ENCODE data around the gene CAT. TPM values are rescaled to one million over a fixed set of nuclear protein-coding genes. Genes with fewer than 3 reads are reported as not detected.
A peak's percentile ranks its signal among the peaks of the same experiment; 100 is the strongest.

CAT gene
- polyA plus RNA-seq: 120 TPM
- long read RNA-seq, donor 1, transcript CAT-201 (13 exons, 2,302 nt): major isoform, 24 of 25 reads
- long read RNA-seq, donor 1, partial matches to known transcripts: 0 of 25 reads
- long read RNA-seq, donor 1, other reads (novel, unspliced or antisense): 0 of 25 reads
- long read RNA-seq, donor 2, transcript CAT-201 (13 exons, 2,302 nt): major isoform, 42 of 77 reads
- long read RNA-seq, donor 2, partial matches to known transcripts: 32 of 77 reads
- long read RNA-seq, donor 2, other reads (novel, unspliced or antisense): 0 of 77 reads
- long read RNA-seq, donor 3: 0 reads
- long read RNA-seq, donor 4, transcript CAT-201 (13 exons, 2,302 nt): major isoform, 5 of 5 reads
- long read RNA-seq, donor 4, partial matches to known transcripts: 0 of 5 reads
- long read RNA-seq, donor 4, other reads (novel, unspliced or antisense): 0 of 5 reads
- long read RNA-seq, donor 5, transcript CAT-201 (13 exons, 2,302 nt): major isoform, 25 of 27 reads
- long read RNA-seq, donor 5, partial matches to known transcripts: 0 of 27 reads
- long read RNA-seq, donor 5, other reads (novel, unspliced or antisense): 0 of 27 reads
- long read RNA-seq, donor 6, transcript CAT-201 (13 exons, 2,302 nt): major isoform, 44 of 59 reads
- long read RNA-seq, donor 6, partial matches to known transcripts: 12 of 59 reads
- long read RNA-seq, donor 6, other reads (novel, unspliced or antisense): 0 of 59 reads
- long read RNA-seq, donor 7, transcript CAT-201 (13 exons, 2,302 nt): major isoform, 18 of 28 reads
- long read RNA-seq, donor 7, partial matches to known transcripts: 10 of 28 reads
- long read RNA-seq, donor 7, other reads (novel, unspliced or antisense): 0 of 28 reads
- long read RNA-seq, donor 8, transcript CAT-201 (13 exons, 2,302 nt): major isoform, 38 of 48 reads
- long read RNA-seq, donor 8, partial matches to known transcripts: 5 of 48 reads
- long read RNA-seq, donor 8, other reads (novel, unspliced or antisense): 0 of 48 reads
- long read RNA-seq, donor 9, transcript CAT-201 (13 exons, 2,302 nt): major isoform, 48 of 55 reads
- long read RNA-seq, donor 9, partial matches to known transcripts: 0 of 55 reads
- long read RNA-seq, donor 9, other reads (novel, unspliced or antisense): 5 of 55 reads
- long read RNA-seq, donor 10, transcript CAT-201 (13 exons, 2,302 nt): major isoform, 46 of 56 reads
- long read RNA-seq, donor 10, partial matches to known transcripts: 6 of 56 reads
- long read RNA-seq, donor 10, other reads (novel, unspliced or antisense): 0 of 56 reads
- long read RNA-seq, donor 11, transcript CAT-201 (13 exons, 2,302 nt): major isoform, 38 of 53 reads
- long read RNA-seq, donor 11, partial matches to known transcripts: 14 of 53 reads
- long read RNA-seq, donor 11, other reads (novel, unspliced or antisense): 0 of 53 reads

DNA sequence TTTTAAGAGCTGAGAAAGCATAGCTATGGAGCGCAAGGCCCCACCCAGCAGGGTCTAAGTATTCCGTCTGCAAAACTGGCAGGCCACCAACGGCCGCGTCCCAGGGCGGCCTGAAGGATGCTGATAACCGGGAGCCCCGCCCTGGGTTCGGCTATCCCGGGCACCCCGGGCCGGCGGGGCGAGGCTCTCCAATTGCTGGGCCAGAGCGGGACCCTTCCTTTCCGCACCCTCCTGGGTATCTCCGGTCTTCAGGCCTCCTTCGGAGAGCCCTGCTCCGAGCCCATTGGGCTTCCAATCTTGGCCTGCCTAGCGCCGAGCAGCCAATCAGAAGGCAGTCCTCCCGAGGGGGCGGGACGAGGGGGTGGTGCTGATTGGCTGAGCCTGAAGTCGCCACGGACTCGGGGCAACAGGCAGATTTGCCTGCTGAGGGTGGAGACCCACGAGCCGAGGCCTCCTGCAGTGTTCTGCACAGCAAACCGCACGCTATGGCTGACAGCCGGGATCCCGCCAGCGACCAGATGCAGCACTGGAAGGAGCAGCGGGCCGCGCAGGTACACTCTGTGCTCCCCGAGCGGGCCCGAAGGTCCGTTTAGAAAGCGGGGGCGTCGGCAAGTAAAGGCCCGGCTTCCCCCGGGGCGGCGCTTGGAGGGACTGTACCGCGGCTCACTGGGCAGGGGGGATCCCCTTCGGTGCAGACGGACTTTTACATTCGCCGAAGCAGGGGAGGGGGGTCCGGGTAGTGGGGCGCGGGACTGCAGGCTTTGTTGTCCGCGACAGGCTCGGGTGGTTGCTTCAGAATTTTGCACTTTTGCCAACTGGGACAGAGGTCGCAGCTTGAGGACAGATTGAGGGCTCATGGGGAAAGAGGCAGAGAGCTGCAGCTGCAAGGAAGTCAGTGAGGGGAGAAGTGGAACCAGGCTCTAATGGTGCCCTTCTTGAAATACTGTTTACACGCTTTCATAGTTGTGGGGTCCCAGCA is at the start of gene CAT:
CAT (plus strand) TSS at position 406 of the 979 bp plus-strand sequence; CDS start at position 486, 80 bp downstream.
- Histone ChIP-seq H3K27me3 (ENCODE audit: control insufficient read depth, insufficient read depth, low read length) (no peaks in the 10 kb centered on the region), H3K9me3 (ENCODE audit: control insufficient read depth, low read depth, low read length) (no peaks in the 10 kb centered on the region), H3K4me1 (ENCODE audit: control insufficient read depth, insufficient read depth, low read length) (peaks cover 4% of the 10 kb centered on the region), H3K36me3 (ENCODE audit: control insufficient read depth, insufficient read depth, low read length) (no peaks in the 10 kb centered on the region), H3K27ac (ENCODE audit: low read length) (peak within 1 kb of the TSS; percentile 96), H3K4me3 (ENCODE audit: low read length) (peak within 1 kb of the TSS; percentile 96)
- peak; percentile 97 to 98 for DNase-seq
- 0% methylated on average over 5 of the region's 62 CpGs for WGBS (ENCODE audit: insufficient coverage, low lambda C conversion rate)

GRCh38 chr11:34394771-34395300 is 43.9 kb upstream of the CAT start:
- Histone ChIP-seq H3K4me1 (ENCODE audit: control insufficient read depth, insufficient read depth, low read length) (no peaks in the 10 kb centered on the region), H3K36me3 (ENCODE audit: control insufficient read depth, insufficient read depth, low read length) (no peaks in the 10 kb centered on the region), H3K9me3 (ENCODE audit: control insufficient read depth, low read depth, low read length) (no peaks in the 10 kb centered on the region), H3K4me3 (ENCODE audit: low read length) (no peak overlapping the region), H3K27me3 (ENCODE audit: control insufficient read depth, insufficient read depth, low read length) (no peaks in the 10 kb centered on the region), H3K27ac (ENCODE audit: low read length) (no peak overlapping the region)
- no peak for DNase-seq
- no CpG with 5 or more reads among the region's 6 CpGs for WGBS (ENCODE audit: insufficient coverage, low lambda C conversion rate)

DNA sequence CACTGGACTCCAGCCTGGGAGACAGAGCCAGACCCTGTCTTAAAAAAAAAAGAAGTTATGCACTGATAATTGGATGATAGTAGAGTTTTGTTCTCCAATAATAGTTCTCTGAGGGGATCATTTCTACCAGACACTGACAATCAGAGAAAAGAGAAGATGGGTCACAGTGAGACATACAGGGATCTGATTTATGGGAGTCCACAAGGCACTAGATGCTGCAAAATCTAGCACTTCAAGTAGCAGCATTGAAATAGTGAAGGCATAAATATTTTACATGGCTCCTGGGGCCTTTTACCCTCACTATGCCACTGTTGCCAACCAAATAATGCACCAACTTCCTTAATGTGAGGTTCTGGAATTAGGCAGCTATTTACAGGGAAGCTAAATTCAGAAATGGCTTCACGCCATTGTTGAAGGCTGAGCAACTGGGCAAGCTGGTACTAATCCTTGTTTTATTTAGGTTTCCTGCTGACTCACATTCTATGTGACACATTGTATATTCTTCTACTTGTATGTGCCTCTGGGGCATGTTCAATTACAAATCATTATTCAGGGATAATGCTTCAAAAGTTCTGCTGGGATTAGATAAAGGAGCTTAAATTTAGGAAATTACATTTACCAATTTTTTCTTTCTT is 42.7 kb upstream of the CAT start:
- Histone ChIP-seq H3K9me3 (ENCODE audit: control insufficient read depth, low read depth, low read length) (no peaks in the 10 kb centered on the region), H3K27ac (ENCODE audit: low read length) (no peak overlapping the region), H3K36me3 (ENCODE audit: control insufficient read depth, insufficient read depth, low read length) (no peaks in the 10 kb centered on the region), H3K27me3 (ENCODE audit: control insufficient read depth, insufficient read depth, low read length) (no peaks in the 10 kb centered on the region), H3K4me3 (ENCODE audit: low read length) (no peak overlapping the region), H3K4me1 (ENCODE audit: control insufficient read depth, insufficient read depth, low read length) (no peaks in the 10 kb centered on the region)
- DNase-seq: no peak
- WGBS (ENCODE audit: insufficient coverage, low lambda C conversion rate): no CpG with 5 or more reads among the region's 1 CpG

DNA sequence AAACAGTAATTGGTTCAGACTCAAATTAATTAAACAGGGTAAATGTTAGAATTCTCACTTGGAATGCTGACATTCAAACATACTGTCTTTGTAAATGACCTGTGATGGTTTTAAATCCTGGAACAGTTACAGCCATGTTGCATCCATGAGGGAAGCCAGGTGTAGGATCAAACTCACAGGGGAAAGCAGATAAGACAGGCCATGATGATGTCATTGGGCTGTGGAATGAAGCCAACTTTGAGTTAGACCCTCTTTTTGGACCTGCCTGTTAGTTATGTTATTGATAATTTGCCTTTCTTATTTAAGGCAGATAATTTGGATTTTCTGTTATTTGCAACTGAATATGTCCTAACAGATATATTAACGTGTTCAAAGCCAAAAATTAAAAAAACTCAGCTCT is 41.6 kb upstream of the CAT start:
- WGBS (ENCODE audit: insufficient coverage, low lambda C conversion rate): 100% methylated on average over 1 of the region's 1 CpG
- no peaks in the 10 kb centered on the region for H3K4me1 ChIP-seq (ENCODE audit: control insufficient read depth, insufficient read depth, low read length)
- H3K27me3 ChIP-seq (ENCODE audit: control insufficient read depth, insufficient read depth, low read length): no peaks in the 10 kb centered on the region
- H3K4me3 ChIP-seq (ENCODE audit: low read length): no peak overlapping the region
- DNase-seq: no peak
- H3K27ac ChIP-seq (ENCODE audit: low read length): no peak overlapping the region
- no peaks in the 10 kb centered on the region for H3K36me3 ChIP-seq (ENCODE audit: control insufficient read depth, insufficient read depth, low read length)
- no peaks in the 10 kb centered on the region for H3K9me3 ChIP-seq (ENCODE audit: control insufficient read depth, low read depth, low read length)

DNA sequence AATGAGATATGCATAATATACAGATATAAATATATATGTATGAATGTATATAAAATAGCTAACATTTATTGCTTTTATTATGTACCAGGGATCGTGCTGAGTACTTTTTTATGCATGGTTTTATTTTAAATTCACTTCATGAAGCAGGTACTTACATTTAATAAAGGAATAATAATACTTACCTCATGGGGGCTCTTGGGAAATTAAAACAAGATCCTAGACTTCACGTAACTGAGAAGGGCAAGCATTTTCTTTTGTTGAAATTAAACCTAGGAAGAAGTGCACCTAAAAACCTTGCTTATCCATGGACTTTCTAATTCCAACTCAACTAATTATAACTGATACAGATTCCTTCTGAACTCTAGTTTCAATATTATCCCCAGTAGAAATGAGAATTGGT is 40.9 kb upstream of the CAT start:
- 80% methylated on average over 1 of the region's 2 CpGs for WGBS (ENCODE audit: insufficient coverage, low lambda C conversion rate)

DNA sequence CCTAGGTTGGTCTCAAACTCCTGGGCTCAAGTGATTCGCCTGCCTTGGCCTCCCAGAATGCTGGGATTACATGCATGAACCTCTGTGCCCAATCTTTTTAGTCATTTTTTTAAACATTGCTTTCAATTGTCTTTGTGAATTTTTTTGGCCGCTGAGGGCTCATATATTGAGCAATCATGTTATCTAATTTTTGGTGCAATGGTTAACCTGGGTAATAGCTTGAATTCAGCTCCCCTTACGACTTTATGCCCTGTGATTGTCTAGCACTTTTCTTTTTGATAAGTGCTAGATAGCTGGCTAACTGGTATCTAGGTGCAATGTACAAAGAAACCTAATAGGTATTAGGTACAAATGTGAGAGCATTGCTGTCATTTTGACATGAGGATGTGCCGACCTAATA is 35.3 kb upstream of the CAT start:
- Histone ChIP-seq H3K9me3 (ENCODE audit: control insufficient read depth, low read depth, low read length) (no peaks in the 10 kb centered on the region), H3K36me3 (ENCODE audit: control insufficient read depth, insufficient read depth, low read length) (no peaks in the 10 kb centered on the region), H3K27me3 (ENCODE audit: control insufficient read depth, insufficient read depth, low read length) (peaks cover 9% of the 10 kb centered on the region), H3K27ac (ENCODE audit: low read length) (no peak overlapping the region), H3K4me3 (ENCODE audit: low read length) (no peak overlapping the region), H3K4me1 (ENCODE audit: control insufficient read depth, insufficient read depth, low read length) (no peaks in the 10 kb centered on the region)
- 20% methylated on average over 1 of the region's 4 CpGs for WGBS (ENCODE audit: insufficient coverage, low lambda C conversion rate)
- no peak for DNase-seq

More for the DNA sequence above, 40.9 kb upstream of the CAT start:
- H3K4me3 ChIP-seq (ENCODE audit: low read length): no peak overlapping the region
- no peak for DNase-seq
- H3K9me3 ChIP-seq (ENCODE audit: control insufficient read depth, low read depth, low read length): no peaks in the 10 kb centered on the region
- no peaks in the 10 kb centered on the region for H3K27me3 ChIP-seq (ENCODE audit: control insufficient read depth, insufficient read depth, low read length)
- no peak overlapping the region for H3K27ac ChIP-seq (ENCODE audit: low read length)
- no peaks in the 10 kb centered on the region for H3K36me3 ChIP-seq (ENCODE audit: control insufficient read depth, insufficient read depth, low read length)
- H3K4me1 ChIP-seq (ENCODE audit: control insufficient read depth, insufficient read depth, low read length): no peaks in the 10 kb centered on the region

GRCh38 chr11:34404280-34404679 is 34.5 kb upstream of the CAT start:
- WGBS (ENCODE audit: insufficient coverage, low lambda C conversion rate): 90% methylated on average over 2 of the region's 6 CpGs
- Histone ChIP-seq H3K9me3 (ENCODE audit: control insufficient read depth, low read depth, low read length) (no peaks in the 10 kb centered on the region), H3K36me3 (ENCODE audit: control insufficient read depth, insufficient read depth, low read length) (no peaks in the 10 kb centered on the region), H3K27ac (ENCODE audit: low read length) (no peak overlapping the region), H3K4me1 (ENCODE audit: control insufficient read depth, insufficient read depth, low read length) (no peaks in the 10 kb centered on the region), H3K27me3 (ENCODE audit: control insufficient read depth, insufficient read depth, low read length) (peaks cover 9% of the 10 kb centered on the region), H3K4me3 (ENCODE audit: low read length) (no peak overlapping the region)
- DNase-seq: no peak

DNA sequence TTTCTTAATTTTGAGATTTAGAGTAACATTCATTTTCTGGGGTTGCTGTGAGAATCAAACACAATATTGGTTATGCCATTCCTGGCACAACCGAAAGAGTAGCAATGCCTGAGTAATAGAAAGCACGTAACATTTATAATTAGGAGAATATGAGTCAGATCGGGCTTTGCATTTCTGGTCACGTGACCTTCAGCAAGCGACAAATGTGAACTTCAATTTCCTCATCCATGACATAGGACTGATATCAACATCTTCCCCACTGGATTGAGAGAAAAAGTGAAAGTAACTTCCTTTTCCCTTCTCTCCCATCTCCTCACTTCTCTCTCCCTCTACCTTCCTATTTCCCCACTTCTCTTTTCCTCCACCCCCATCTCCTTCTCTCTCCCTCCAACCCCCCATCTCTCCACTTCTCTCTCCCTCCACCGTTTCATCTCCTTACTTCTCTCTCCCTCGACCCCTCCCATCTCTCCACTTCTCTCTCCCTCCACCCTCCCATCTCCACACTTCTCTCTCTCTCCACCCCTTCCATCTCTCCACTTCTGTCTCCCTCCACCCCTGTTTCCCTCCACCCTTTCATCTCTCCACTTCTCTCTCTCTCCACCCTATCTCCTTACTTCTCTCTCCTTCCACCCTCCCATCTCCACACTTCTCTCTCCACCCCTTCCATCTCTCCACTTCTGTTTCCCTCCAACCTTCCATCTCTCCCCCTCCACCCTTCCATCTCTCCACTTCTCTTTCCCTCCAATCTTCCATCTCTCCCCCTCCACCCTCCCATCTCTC is 33.5 kb upstream of the CAT start:
- Histone ChIP-seq H3K4me3 (ENCODE audit: low read length) (no peak overlapping the region), H3K36me3 (ENCODE audit: control insufficient read depth, insufficient read depth, low read length) (no peaks in the 10 kb centered on the region), H3K4me1 (ENCODE audit: control insufficient read depth, insufficient read depth, low read length) (no peaks in the 10 kb centered on the region), H3K27me3 (ENCODE audit: control insufficient read depth, insufficient read depth, low read length) (peaks cover 9% of the 10 kb centered on the region), H3K27ac (ENCODE audit: low read length) (no peak overlapping the region), H3K9me3 (ENCODE audit: control insufficient read depth, low read depth, low read length) (no peaks in the 10 kb centered on the region)
- no peak for DNase-seq
- 93% methylated on average over 5 of the region's 7 CpGs for WGBS (ENCODE audit: insufficient coverage, low lambda C conversion rate)

All from large intestine (tissue), 12 donors.